GM23248 (cell line): Measurements from ENCODE around the gene XPC. TPM values are rescaled to one million over a fixed set of nuclear protein-coding genes. Genes with fewer than 3 reads are reported as not detected.

Experiments used
- DNase-seq: peaks from one replicate; pipeline ENCODE4 v3.0.0-alpha.2; 2015
- H2AFZ ChIP-seq: fragments of 200-600 bp; sonication (generic); 2 replicates; pipeline ENCODE4 v1.6.1; 2016; ENCODE audit warnings: antibody characterized with exemption
- H3F3A ChIP-seq: fragments of 200-600 bp; sonication (generic); 2 replicates; pipeline ENCODE4 v1.6.1; 2016; ENCODE audit warnings: mild to moderate bottlenecking, antibody characterized with exemption, mixed run types; ENCODE audit not compliant: insufficient read depth
- H3K27ac ChIP-seq: fragments of 200-600 bp; sonication (generic); 2 replicates; pipeline ENCODE4 v1.5.1; 2016; ENCODE audit warnings: mild to moderate bottlenecking
- H3K27me3 ChIP-seq: fragments of 200-600 bp; sonication (generic); replicated peaks from 2 replicates; pipeline ENCODE4 v1.6.1; 2016; ENCODE audit warnings: mild to moderate bottlenecking; ENCODE audit not compliant: insufficient read depth
- H3K36me3 ChIP-seq: fragments of 200-600 bp; sonication (generic); 2 replicates; pipeline ENCODE4 v1.6.1; 2016; ENCODE audit warnings: low read depth, mild to moderate bottlenecking
- H3K4me1 ChIP-seq: fragments of 200-600 bp; sonication (generic); 2 replicates; pipeline ENCODE4 v1.6.1; 2016; ENCODE audit warnings: mild to moderate bottlenecking; ENCODE audit not compliant: insufficient read depth
- H3K4me2 ChIP-seq: fragments of 200-600 bp; sonication (generic); one replicate; pipeline ENCODE4 v1.6.1; 2016; ENCODE audit warnings: mild to moderate bottlenecking; ENCODE audit not compliant: unreplicated experiment
- H3K4me3 ChIP-seq: fragments of 200-600 bp; sonication (generic); 2 replicates; pipeline ENCODE4 v1.5.1; 2016; ENCODE audit warnings: mild to moderate bottlenecking
- H3K79me2 ChIP-seq: fragments of 200-600 bp; sonication (generic); 2 replicates; pipeline ENCODE4 v1.6.1; 2016; ENCODE audit warnings: mild to moderate bottlenecking; ENCODE audit not compliant: insufficient read depth
- H3K9ac ChIP-seq: fragments of 200-600 bp; sonication (generic); 2 replicates; pipeline ENCODE4 v1.6.1; 2016; ENCODE audit warnings: mild to moderate bottlenecking
- H3K9me2 ChIP-seq: fragments of 200-600 bp; sonication (generic); 2 replicates; pipeline ENCODE4 v1.6.1; 2016; ENCODE audit warnings: mixed run types, mild to moderate bottlenecking, moderate library complexity; ENCODE audit not compliant: insufficient read depth
- H3K9me3 ChIP-seq: fragments of 200-600 bp; sonication (generic); one replicate; pipeline ENCODE4 v1.6.1; 2017; ENCODE audit warnings: low read depth
- H4K20me1 ChIP-seq: fragments of 200-600 bp; sonication (generic); 2 replicates; pipeline ENCODE4 v1.6.0; 2016; ENCODE audit not compliant: insufficient read depth
- EZH2 ChIP-seq: fragments of 200-600 bp; sonication (generic); IDR thresholded peaks from 2 replicates; pipeline ENCODE4 v1.6.1; 2018; ENCODE audit warnings: antibody characterized with exemption, mild to moderate bottlenecking; ENCODE audit not compliant: insufficient read depth, poor library complexity, severe bottlenecking
- EZH2phosphoT487 ChIP-seq: fragments of 200-600 bp; sonication (generic); IDR thresholded peaks from 2 replicates; pipeline ENCODE4 v1.6.1; 2018; ENCODE audit warnings: antibody characterized with exemption, moderate library complexity, mild to moderate bottlenecking, low read depth; ENCODE audit not compliant: insufficient read depth
- WGBS, 2 experiments: methylation state at CpG; one replicate each; pipeline ENCODE4 v1.1.6; 2015 to 2017; ENCODE audit warnings: low lambda C conversion rate in 2 of 2, low coverage in 1 of 2; ENCODE audit errors: missing lambda C conversion rate in 2 of 2; 5-methylcytosine and 5-hydroxymethylcytosine counted together
- in situ Hi-C: fragments of 300-500 bp; cut with MboI; formaldehyde crosslinking; loops from 2 replicates; pipeline ENCODE4 v1.15.0; 2020
- polyA plus RNA-seq: library from polyadenylated mRNA; unstranded; fragments of >200 nt; fragmentation: Nextera tagmentation; extraction: Ambion mirVana; gene quantifications from 2 replicates; pipeline ENCODE4 v1.2.1, GENCODE V29; 2016
- total RNA-seq: library from RNA; depleted of rRNA; stranded (reverse); fragments of >200 nt; shearing (Covaris generic); gene quantifications from 2 replicates; pipeline ENCODE4 v1.2.3, GENCODE V29; 2014

XPC gene
- total and polyA plus RNA-seq, 2 experiments from 2014 or later = 42.4 to 62.1 TPM

DNA sequence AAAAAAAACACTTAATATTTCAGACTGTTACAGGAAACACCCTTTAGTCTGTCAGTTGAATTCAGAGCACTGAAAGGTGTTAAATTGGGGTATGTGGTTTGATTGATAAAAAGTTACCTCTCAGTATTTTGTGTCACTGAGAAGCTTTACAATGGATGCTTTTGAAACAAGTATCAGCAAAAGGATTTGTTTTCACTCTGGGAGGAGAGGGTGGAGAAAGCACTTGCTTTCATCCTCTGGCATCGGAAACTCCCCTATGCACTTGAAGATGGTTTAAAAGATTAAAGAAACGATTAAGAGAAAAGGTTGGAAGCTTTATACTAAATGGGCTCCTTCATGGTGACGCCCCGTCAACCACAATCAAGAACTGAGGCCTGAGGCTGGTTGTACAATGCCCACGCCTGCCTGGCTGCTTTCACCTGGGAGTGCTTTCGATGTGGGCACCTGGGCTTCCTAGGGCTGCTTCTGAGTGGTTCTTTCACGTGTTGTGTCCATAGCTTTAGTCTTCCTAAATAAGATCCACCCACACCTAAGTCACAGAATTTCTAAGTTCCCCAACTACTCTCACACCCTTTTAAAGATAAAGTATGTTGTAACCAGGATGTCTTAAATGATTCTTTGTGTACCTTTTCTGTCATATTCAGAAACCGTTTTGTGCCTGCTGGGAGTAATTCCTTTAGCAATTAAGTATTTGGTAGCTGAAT is 35.7 kb downstream of the XPC start:
- peak overlapping the region; percentile 95 for H3K9ac ChIP-seq
- TF ChIP-seq EZH2 (no peak), EZH2phosphoT487 (no peak)
- H3K36me3 ChIP-seq = peaks cover 13% of the 10 kb centered on the region; the same call in 1 of the 2 replicates
- peak overlapping the region; percentile 100 for H3K27ac ChIP-seq
- in situ Hi-C loops = no loop called here
- no peaks in the 10 kb centered on the region for H4K20me1 ChIP-seq
- H3K4me2 ChIP-seq = peak overlapping the region; percentile 80
- H3K4me1 ChIP-seq = peaks cover 58% of the 10 kb centered on the region
- DNase-seq = no peak
- no peak overlapping the region for H2AFZ ChIP-seq
- no peaks in the 10 kb centered on the region for H3K9me3 ChIP-seq
- no peaks in the 10 kb centered on the region for H3K27me3 ChIP-seq
- H3K9me2 ChIP-seq = no peaks in the 10 kb centered on the region
- no peaks in the 10 kb centered on the region for H3K79me2 ChIP-seq
- H3K4me3 ChIP-seq = no peak overlapping the region; the same call in 1 of the 2 replicates
- H3F3A ChIP-seq = peaks cover 77% of the 10 kb centered on the region
- WGBS, 2 experiments = 61% methylated on average over 8 of the region's 8 CpGs

DNA sequence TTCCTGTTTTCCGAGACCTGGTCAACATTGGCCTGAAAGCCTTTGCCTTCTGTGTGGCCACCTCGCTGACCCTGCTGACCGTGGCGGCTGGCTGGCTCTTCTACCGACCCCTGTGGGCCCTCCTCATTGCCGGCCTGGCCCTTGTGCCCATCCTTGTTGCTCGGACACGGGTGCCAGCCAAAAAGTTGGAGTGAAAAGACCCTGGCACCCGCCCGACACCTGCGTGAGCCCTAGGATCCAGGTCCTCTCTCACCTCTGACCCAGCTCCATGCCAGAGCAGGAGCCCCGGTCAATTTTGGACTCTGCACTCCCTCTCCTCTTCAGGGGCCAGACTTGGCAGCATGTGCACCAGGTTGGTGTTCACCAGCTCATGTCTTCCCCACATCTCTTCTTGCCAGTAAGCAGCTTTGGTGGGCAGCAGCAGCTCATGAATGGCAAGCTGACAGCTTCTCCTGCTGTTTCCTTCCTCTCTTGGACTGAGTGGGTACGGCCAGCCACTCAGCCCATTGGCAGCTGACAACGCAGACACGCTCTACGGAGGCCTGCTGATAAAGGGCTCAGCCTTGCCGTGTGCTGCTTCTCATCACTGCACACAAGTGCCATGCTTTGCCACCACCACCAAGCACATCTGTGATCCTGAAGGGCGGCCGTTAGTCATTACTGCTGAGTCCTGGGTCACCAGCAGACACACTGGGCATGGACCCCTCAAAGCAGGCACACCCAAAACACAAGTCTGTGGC is 36.6 kb downstream of the XPC start:
- no peaks in the 10 kb centered on the region for H3K79me2 ChIP-seq
- TF ChIP-seq EZH2 (no peak), EZH2phosphoT487 (no peak)
- peak overlapping the region; percentile 80 for H3K4me2 ChIP-seq
- no peaks in the 10 kb centered on the region for H3K27me3 ChIP-seq
- H3K4me1 ChIP-seq = peaks cover 63% of the 10 kb centered on the region
- H3K9ac ChIP-seq = peak overlapping the region; percentile 95
- H3K36me3 ChIP-seq = peaks cover 12% of the 10 kb centered on the region; the same call in 1 of the 2 replicates
- peaks cover 72% of the 10 kb centered on the region for H3F3A ChIP-seq
- peak overlapping the region; percentile 100 for H3K27ac ChIP-seq
- no peaks in the 10 kb centered on the region for H3K9me3 ChIP-seq
- 69 to 73% methylated on average over 19 of the region's 19 CpGs for WGBS, 2 experiments
- DNase-seq = peak; percentile 63
- no peaks in the 10 kb centered on the region for H3K9me2 ChIP-seq
- no peak overlapping the region for H2AFZ ChIP-seq
- H3K4me3 ChIP-seq = no peak overlapping the region
- in situ Hi-C loops = no loop called here
- no peaks in the 10 kb centered on the region for H4K20me1 ChIP-seq

DNA sequence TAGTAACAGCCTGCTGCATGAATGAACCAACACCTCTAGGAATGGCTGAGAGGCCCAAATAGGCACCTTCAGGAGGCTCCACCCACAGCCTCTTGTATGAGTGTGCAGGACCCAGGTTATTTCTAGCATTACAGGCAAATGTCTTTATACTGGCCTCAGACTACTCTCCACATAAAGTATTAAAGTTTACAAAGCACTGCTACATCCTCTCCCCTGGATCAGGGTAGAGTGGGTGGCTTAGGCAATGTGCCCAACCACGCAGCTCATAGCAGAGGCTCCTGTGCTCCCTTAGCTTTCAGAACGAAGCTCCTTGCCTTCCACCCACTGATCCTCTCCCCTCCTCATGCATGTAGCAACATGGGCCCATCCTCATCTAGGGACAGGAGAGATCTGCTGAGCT is 37.3 kb downstream of the XPC start:
- H2AFZ ChIP-seq = no peak overlapping the region
- no peak overlapping the region for H3K9ac ChIP-seq
- no peak overlapping the region for H3K4me2 ChIP-seq
- peak; percentile 47 for DNase-seq
- H3K27me3 ChIP-seq = no peaks in the 10 kb centered on the region
- peak overlapping the region; percentile 100 for H3K27ac ChIP-seq
- H4K20me1 ChIP-seq = no peaks in the 10 kb centered on the region
- in situ Hi-C loops = no loop called here
- no peak overlapping the region for H3K4me3 ChIP-seq
- H3K79me2 ChIP-seq = no peaks in the 10 kb centered on the region
- H3K4me1 ChIP-seq = peaks cover 66% of the 10 kb centered on the region
- H3K36me3 ChIP-seq = peaks cover 15% of the 10 kb centered on the region; the same call in 1 of the 2 replicates
- no peaks in the 10 kb centered on the region for H3K9me3 ChIP-seq
- H3F3A ChIP-seq = peaks cover 66% of the 10 kb centered on the region
- H3K9me2 ChIP-seq = no peaks in the 10 kb centered on the region
- TF ChIP-seq EZH2phosphoT487 = no peak
- 39 to 69% methylated on average over 2 of the region's 2 CpGs for WGBS, 2 experiments

DNA sequence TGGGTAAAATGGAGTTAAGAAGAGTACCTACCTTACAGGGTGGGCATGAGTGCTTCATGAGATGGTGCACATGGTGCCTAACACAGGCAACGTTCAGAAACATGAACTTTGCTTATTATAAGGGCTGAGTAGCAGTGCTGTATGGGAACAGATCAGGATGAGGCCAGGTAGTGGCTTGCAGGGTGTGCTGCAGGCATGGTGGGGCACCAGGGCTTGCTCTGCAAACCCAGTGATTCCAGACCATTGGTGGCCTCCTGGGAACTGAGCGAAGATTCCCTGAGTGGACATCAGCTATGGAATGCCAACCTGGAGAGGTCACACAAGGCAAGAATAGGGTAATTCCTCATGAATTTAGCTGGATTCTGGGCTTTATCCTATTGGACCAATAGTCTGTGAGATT is 37.7 kb downstream of the XPC start:
- WGBS, 2 experiments = 93 to 94% methylated on average over 2 of the region's 2 CpGs
- in situ Hi-C loops = no loop called here

More for the DNA sequence above, 37.7 kb downstream of the XPC start:
- Histone ChIP-seq H3K4me1 (peaks cover 64% of the 10 kb centered on the region), H3K27ac (peak overlapping the region; percentile 100), H3K9me3 (no peaks in the 10 kb centered on the region), H4K20me1 (no peaks in the 10 kb centered on the region), H3K4me3 (no peak overlapping the region), H2AFZ (no peak overlapping the region), H3F3A (peaks cover 62% of the 10 kb centered on the region), H3K4me2 (no peak overlapping the region), H3K9me2 (no peaks in the 10 kb centered on the region), H3K27me3 (no peaks in the 10 kb centered on the region), H3K9ac (no peak overlapping the region), H3K36me3 (peaks cover 20% of the 10 kb centered on the region; the same call in 1 of the 2 replicates), H3K79me2 (no peaks in the 10 kb centered on the region)
- no peak for TF ChIP-seq EZH2phosphoT487
- no peak for TF ChIP-seq EZH2
- no peak for DNase-seq
